GM21515 (cell line): ENCODE results near the gene CACNA2D4.

Source experiments
- ATAC-seq: cut with Tn5 transposase; IDR thresholded peaks from one replicate; pipeline ENCODE4 v1.9.1; 2021; ENCODE audit not compliant: unreplicated experiment

Gene CACNA2D4

GRCh38 chr12:1836241-1836803 lies 82.1 kb downstream of the CACNA2D4 start:
- ATAC-seq = no peak

- no peak for ATAC-seq
Measured at GRCh38 chr12:1835211-1836131, 83.0 kb downstream of the CACNA2D4 start.

- no peak for ATAC-seq
Measured at GRCh38 chr12:1834186-1834925, 84.1 kb downstream of the CACNA2D4 start.

GRCh38 chr12:1833596-1834028 lies 84.8 kb downstream of the CACNA2D4 start:
- no peak for ATAC-seq

GRCh38 chr12:1832801-1833595 lies 85.5 kb downstream of the CACNA2D4 start:
- ATAC-seq = no peak

GRCh38 chr12:1830981-1831963 lies 87.2 kb downstream of the CACNA2D4 start:
- no peak for ATAC-seq

- no peak for ATAC-seq
Measured at GRCh38 chr12:1830401-1830845, 88.0 kb downstream of the CACNA2D4 start.

GRCh38 chr12:1829306-1829900 lies 89.0 kb downstream of the CACNA2D4 start:
- no peak for ATAC-seq

- ATAC-seq = no peak
Measured at GRCh38 chr12:1828856-1829255, 89.6 kb downstream of the CACNA2D4 start.

- no peak for ATAC-seq
Measured at GRCh38 chr12:1827826-1828805, 90.3 kb downstream of the CACNA2D4 start.

- no peak for ATAC-seq
Measured at GRCh38 chr12:1826867-1827705, 91.4 kb downstream of the CACNA2D4 start.

- ATAC-seq = no peak
Measured at GRCh38 chr12:1826401-1826800, 92.1 kb downstream of the CACNA2D4 start.

- ATAC-seq = no peak
Measured at GRCh38 chr12:1825382-1826102, 92.9 kb downstream of the CACNA2D4 start.

- ATAC-seq = no peak
Measured at GRCh38 chr12:1823237-1823636, 95.2 kb downstream of the CACNA2D4 start.

GRCh38 chr12:1822699-1823098 lies 95.8 kb downstream of the CACNA2D4 start:
- no peak for ATAC-seq

- ATAC-seq = no peak
Measured at GRCh38 chr12:1821805-1822204, 96.6 kb downstream of the CACNA2D4 start.
